WTC11 (cell line): Measurements from ENCODE around the gene YOD1. TPM values are rescaled to one million over a fixed set of nuclear protein-coding genes. Genes with fewer than 3 reads are reported as not detected.

ENCODE experiments used
- ATAC-seq: fragments of 200-7000 bp; cut with Tn5 transposase; 2 replicates; pipeline ENCODE4 v1.10.0; 2021; ENCODE audit warnings: mild to moderate bottlenecking, moderate library complexity
- CTCF ChIA-PET: fragments of 300-600 bp; sonication (Branson Sonifier 250); formaldehyde crosslinking; loops from one replicate; lab custom pipeline; 2021; ENCODE audit warnings: antibody characterized with exemption; lab: Charles Lee
- POLR2A ChIA-PET: fragments of 350-600 bp; sonication (Branson Sonifier 250); formaldehyde crosslinking; loops from one replicate; lab custom pipeline; 2021; ENCODE audit warnings: antibody characterized with exemption; lab: Charles Lee
- DNase-seq: peaks from one replicate; pipeline ENCODE4 v3.0.0; 2021; ENCODE audit warnings: low spot score
- H3K27ac Mint-ChIP-seq: 2 replicates; pipeline ENCODE4 v1.8.0; 2021; ENCODE audit warnings: mixed read lengths
- H3K27me3 Mint-ChIP-seq: 2 replicates; pipeline ENCODE4 v1.8.0; 2021; ENCODE audit warnings: low read depth, mild to moderate bottlenecking, moderate library complexity, mixed read lengths
- H3K36me3 Mint-ChIP-seq: 2 replicates; pipeline ENCODE4 v1.8.0; 2021; ENCODE audit warnings: mixed read lengths
- H3K4me1 Mint-ChIP-seq: 2 replicates; pipeline ENCODE4 v1.8.0; 2022; ENCODE audit warnings: mixed read lengths
- H3K4me3 Mint-ChIP-seq: 2 replicates; pipeline ENCODE4 v1.8.0; 2021; ENCODE audit warnings: mild to moderate bottlenecking, moderate library complexity, mixed read lengths
- H3K9me3 Mint-ChIP-seq: 2 replicates; pipeline ENCODE4 v1.8.0; 2021; ENCODE audit warnings: mixed read lengths
- ARID4B ChIP-seq: sonication (generic); formaldehyde crosslinking; IDR thresholded peaks from 2 replicates; pipeline ENCODE4 v1.8.0; 2023; ENCODE audit warnings: missing genetic modification reagents, mild to moderate bottlenecking, borderline replicate concordance
- E2F1 ChIP-seq: sonication (generic); formaldehyde crosslinking; IDR thresholded peaks from 2 replicates; pipeline ENCODE4 v1.8.0; 2022; ENCODE audit warnings: mild to moderate bottlenecking, missing genetic modification reagents
- EMX1 ChIP-seq: fragments of 250-450 bp; sonication (Bioruptor Pico); IDR thresholded peaks from 2 replicates; pipeline ENCODE4 v1.8.0; 2021; ENCODE audit warnings: mild to moderate bottlenecking
- FOXP4 ChIP-seq: sonication (generic); formaldehyde crosslinking; IDR thresholded peaks from 2 replicates; pipeline ENCODE4 v1.8.0; 2022; ENCODE audit warnings: mild to moderate bottlenecking, missing genetic modification reagents
- GTF2I ChIP-seq: fragments of 250-450 bp; sonication (Bioruptor Pico); conservative IDR thresholded peaks from 2 replicates; pipeline ENCODE4 v1.4.0; 2021; ENCODE audit warnings: mild to moderate bottlenecking
- IRF2 ChIP-seq: sonication (generic); formaldehyde crosslinking; IDR thresholded peaks from 2 replicates; pipeline ENCODE4 v1.8.0; 2022; ENCODE audit warnings: low read depth, missing genetic modification reagents, borderline replicate concordance
- KAT7 ChIP-seq: sonication (generic); formaldehyde crosslinking; IDR thresholded peaks from 2 replicates; pipeline ENCODE4 v1.8.1; 2023; ENCODE audit warnings: missing genetic modification reagents, mild to moderate bottlenecking, borderline replicate concordance
- MYBL2 ChIP-seq: sonication (generic); formaldehyde crosslinking; IDR thresholded peaks from 2 replicates; pipeline ENCODE4 v1.8.1; 2023; ENCODE audit warnings: mild to moderate bottlenecking, moderate library complexity, missing genetic modification reagents
- NFATC4 ChIP-seq: fragments of 250-450 bp; sonication (Bioruptor Pico); IDR thresholded peaks from 2 replicates; pipeline ENCODE4 v1.9.0; 2021; ENCODE audit warnings: mild to moderate bottlenecking
- RORB ChIP-seq: fragments of 250-450 bp; sonication (Bioruptor Pico); IDR thresholded peaks from 2 replicates; pipeline ENCODE4 v1.9.0; 2021; ENCODE audit warnings: mild to moderate bottlenecking
- SP1 ChIP-seq: sonication (generic); formaldehyde crosslinking; conservative IDR thresholded peaks from 2 replicates; pipeline ENCODE4 v1.8.1; 2022; ENCODE audit warnings: missing genetic modification reagents
- TEAD4 ChIP-seq: sonication (generic); formaldehyde crosslinking; IDR thresholded peaks from 2 replicates; pipeline ENCODE4 v1.8.0; 2022; ENCODE audit warnings: mild to moderate bottlenecking, missing genetic modification reagents
- ZNF121 ChIP-seq: sonication (generic); formaldehyde crosslinking; IDR thresholded peaks from 2 replicates; pipeline ENCODE4 v1.8.0; 2023; ENCODE audit warnings: missing genetic modification reagents
- ZNF138 ChIP-seq: sonication (generic); formaldehyde crosslinking; conservative IDR thresholded peaks from 2 replicates; pipeline ENCODE4 v1.8.1; 2022; ENCODE audit warnings: mild to moderate bottlenecking, moderate library complexity, missing genetic modification reagents
- ZNF219 ChIP-seq: sonication (generic); formaldehyde crosslinking; IDR thresholded peaks from 2 replicates; pipeline ENCODE4 v1.8.0; 2023; ENCODE audit warnings: missing genetic modification reagents, mild to moderate bottlenecking, borderline replicate concordance
- ZNF281 ChIP-seq: sonication (generic); formaldehyde crosslinking; IDR thresholded peaks from 2 replicates; pipeline ENCODE4 v1.8.0; 2023; ENCODE audit warnings: mild to moderate bottlenecking, missing genetic modification reagents
- total RNA-seq: library from RNA; stranded (reverse); gene quantifications from 3 replicates; pipeline ENCODE4 v1.2.3, GENCODE V29; 2021
- TF ChIP-seq, protein P1 (sequence below): fragments of 250-450 bp; sonication (Bioruptor Pico); IDR thresholded peaks from 2 replicates; pipeline ENCODE4 v1.9.0; 2021; ENCODE audit warnings: mild to moderate bottlenecking, borderline replicate concordance

The YOD1 gene
- total RNA-seq, 1 experiment from 2014 or later, result 12.0 TPM

DNA sequence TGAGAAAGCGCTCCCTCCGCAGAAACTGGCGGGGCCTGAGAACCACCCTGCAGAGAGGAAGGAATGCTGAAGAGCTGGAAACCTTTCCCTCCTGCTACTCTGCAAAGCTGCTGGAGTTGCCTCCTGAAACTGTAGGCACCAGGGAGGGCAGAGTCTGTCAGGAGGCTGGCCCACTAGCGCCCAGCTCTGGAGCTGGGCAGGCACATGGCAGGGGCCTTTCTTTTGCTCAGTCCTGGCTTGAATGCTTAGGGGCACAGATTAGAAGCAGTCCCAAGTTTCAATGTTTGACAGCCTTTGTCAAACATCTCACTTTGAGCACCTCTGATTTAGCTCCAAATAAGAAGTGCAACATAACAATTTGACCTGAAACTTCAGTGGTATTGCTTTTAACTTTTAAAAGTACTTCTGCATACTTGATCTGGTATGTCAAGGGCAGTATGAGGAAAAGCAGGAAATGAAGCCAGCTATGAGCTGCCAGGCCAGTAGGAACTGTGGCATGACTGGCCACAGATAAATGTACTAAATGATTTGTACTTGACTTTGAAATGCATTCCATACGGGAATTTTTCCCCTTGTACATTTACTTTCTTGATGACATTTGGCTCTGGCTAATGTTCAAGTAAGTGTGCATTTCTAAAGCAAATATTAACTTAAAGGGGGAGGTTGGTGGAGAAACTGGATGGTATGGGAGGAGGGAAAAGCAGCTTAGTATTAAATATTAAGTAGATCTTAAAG, 25.7 kb downstream of the YOD1 start:
- CTCF ChIA-PET, result interaction anchor here (0.6 to 1.9 kb wide), 8 partner anchors 19 to 394 kb away, joined by 3 to 6 read pairs (median 4); no protein-coding TSS in a partner anchor
- Mint-ChIP-seq H3K4me1 (peaks cover 28% of the 10 kb centered on the region), H3K9me3 (no peaks in the 10 kb centered on the region), H3K27ac (no peak overlapping the region), H3K4me3 (no peak overlapping the region), H3K36me3 (no peaks in the 10 kb centered on the region; the same call in 1 of the 2 replicates), H3K27me3 (no peaks in the 10 kb centered on the region)
- ATAC-seq, result peak; percentile 90
- DNase-seq, result peak; percentile 50
- TF ChIP-seq SP1 (CRISPR knock-in tag) (no peak), ZNF121 (no peak), TEAD4 (no peak), EMX1 (CRISPR knock-in tag) (no peak), E2F1 (CRISPR knock-in tag) (no peak), NFATC4 (CRISPR knock-in tag) (no peak), KAT7 (CRISPR knock-in tag) (no peak), RORB (CRISPR knock-in tag) (no peak), ZNF219 (CRISPR knock-in tag) (no peak), FOXP4 (CRISPR knock-in tag) (no peak), IRF2 (CRISPR knock-in tag) (no peak), ARID4B (CRISPR knock-in tag) (no peak), GTF2I (CRISPR knock-in tag) (no peak), ZNF281 (no peak), MYBL2 (CRISPR knock-in tag) (no peak), ZNF138 (CRISPR knock-in tag) (no peak)
- TF ChIP-seq, protein P1, sequence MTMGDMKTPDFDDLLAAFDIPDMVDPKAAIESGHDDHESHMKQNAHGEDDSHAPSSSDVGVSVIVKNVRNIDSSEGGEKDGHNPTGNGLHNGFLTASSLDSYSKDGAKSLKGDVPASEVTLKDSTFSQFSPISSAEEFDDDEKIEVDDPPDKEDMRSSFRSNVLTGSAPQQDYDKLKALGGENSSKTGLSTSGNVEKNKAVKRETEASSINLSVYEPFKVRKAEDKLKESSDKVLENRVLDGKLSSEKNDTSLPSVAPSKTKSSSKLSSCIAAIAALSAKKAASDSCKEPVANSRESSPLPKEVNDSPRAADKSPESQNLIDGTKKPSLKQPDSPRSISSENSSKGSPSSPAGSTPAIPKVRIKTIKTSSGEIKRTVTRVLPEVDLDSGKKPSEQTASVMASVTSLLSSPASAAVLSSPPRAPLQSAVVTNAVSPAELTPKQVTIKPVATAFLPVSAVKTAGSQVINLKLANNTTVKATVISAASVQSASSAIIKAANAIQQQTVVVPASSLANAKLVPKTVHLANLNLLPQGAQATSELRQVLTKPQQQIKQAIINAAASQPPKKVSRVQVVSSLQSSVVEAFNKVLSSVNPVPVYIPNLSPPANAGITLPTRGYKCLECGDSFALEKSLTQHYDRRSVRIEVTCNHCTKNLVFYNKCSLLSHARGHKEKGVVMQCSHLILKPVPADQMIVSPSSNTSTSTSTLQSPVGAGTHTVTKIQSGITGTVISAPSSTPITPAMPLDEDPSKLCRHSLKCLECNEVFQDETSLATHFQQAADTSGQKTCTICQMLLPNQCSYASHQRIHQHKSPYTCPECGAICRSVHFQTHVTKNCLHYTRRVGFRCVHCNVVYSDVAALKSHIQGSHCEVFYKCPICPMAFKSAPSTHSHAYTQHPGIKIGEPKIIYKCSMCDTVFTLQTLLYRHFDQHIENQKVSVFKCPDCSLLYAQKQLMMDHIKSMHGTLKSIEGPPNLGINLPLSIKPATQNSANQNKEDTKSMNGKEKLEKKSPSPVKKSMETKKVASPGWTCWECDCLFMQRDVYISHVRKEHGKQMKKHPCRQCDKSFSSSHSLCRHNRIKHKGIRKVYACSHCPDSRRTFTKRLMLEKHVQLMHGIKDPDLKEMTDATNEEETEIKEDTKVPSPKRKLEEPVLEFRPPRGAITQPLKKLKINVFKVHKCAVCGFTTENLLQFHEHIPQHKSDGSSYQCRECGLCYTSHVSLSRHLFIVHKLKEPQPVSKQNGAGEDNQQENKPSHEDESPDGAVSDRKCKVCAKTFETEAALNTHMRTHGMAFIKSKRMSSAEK (CRISPR knock-in tag), result no peak
- POLR2A ChIA-PET, result interaction anchor here (0.5 to 1.5 kb wide), 2 partner anchors 7 to 17 kb away, joined by 3 to 5 read pairs; partner anchors contain the start of gene C1orf116
